WTC11 (cell line): Measurements from ENCODE around the gene OR52H1.

Source experiments
- CTCF ChIP-seq: fragments of 200-600 bp; IDR thresholded peaks from 2 replicates; pipeline ENCODE4 v1.8.0; 2022; ENCODE audit warnings: antibody characterized with exemption
- IRF2 ChIP-seq: sonication (generic); formaldehyde crosslinking; IDR thresholded peaks from 2 replicates; pipeline ENCODE4 v1.8.0; 2022; ENCODE audit warnings: low read depth, missing genetic modification reagents, borderline replicate concordance
- MLX ChIP-seq: sonication (generic); formaldehyde crosslinking; IDR thresholded peaks from 2 replicates; pipeline ENCODE4 v1.8.1; 2023; ENCODE audit warnings: mild to moderate bottlenecking, missing genetic modification reagents, moderate library complexity
- TF ChIP-seq, protein P1 (sequence below): sonication (generic); formaldehyde crosslinking; IDR thresholded peaks from 2 replicates; pipeline ENCODE4 v1.8.1; 2023; ENCODE audit warnings: mild to moderate bottlenecking, missing genetic modification reagents

DNA sequence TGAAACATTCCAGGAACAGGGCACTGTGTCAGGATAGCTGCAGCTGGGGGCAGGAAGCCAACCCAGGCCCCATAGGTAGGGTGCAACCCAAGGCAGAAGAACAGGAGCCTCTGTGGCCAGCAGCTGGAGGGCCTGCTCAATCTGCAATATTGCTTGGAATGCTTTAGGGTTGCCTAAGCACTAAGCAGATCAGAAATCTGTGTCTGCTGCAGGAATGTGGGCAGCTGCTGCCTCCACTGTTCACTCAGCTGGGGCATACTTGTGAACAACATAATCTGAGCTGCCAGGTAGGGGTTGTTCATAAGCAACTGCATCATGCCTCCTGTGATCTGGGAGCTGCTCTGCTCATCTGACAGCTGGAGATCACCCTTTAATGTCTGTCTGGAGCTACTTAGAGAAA, 33.5 kb downstream of the OR52H1 start:
- TF ChIP-seq IRF2 (CRISPR knock-in tag) (no peak), CTCF (no peak), MLX (no peak)
- TF ChIP-seq, protein P1, sequence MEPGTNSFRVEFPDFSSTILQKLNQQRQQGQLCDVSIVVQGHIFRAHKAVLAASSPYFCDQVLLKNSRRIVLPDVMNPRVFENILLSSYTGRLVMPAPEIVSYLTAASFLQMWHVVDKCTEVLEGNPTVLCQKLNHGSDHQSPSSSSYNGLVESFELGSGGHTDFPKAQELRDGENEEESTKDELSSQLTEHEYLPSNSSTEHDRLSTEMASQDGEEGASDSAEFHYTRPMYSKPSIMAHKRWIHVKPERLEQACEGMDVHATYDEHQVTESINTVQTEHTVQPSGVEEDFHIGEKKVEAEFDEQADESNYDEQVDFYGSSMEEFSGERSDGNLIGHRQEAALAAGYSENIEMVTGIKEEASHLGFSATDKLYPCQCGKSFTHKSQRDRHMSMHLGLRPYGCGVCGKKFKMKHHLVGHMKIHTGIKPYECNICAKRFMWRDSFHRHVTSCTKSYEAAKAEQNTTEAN (CRISPR knock-in tag): no peak
